GM18517 (cell line): Measurements from ENCODE around the gene RND2.
"Not testable (repeated sequence)": the region's sequence is repeated elsewhere in the genome, so short reads cannot be mapped to it uniquely, and the experiment has no call there.

ENCODE experiments used
- ATAC-seq: cut with Tn5 transposase; IDR thresholded peaks from one replicate; pipeline ENCODE4 v1.9.1; 2021; ENCODE audit warnings: mild to moderate bottlenecking, moderate library complexity; ENCODE audit not compliant: unreplicated experiment

RND2 gene

GRCh38 chr17:43024407-43025289 lies at the start of gene RND2:
TSS of gene RND2 (plus strand) at chr17:43025231. CDS start at chr17:43025348, 117 bp downstream.
- ATAC-seq, result no peak

- ATAC-seq, result no peak
These were observed 49.8 kb upstream of the RND2 start for GRCh38 chr17:42975265-42975664.

- ATAC-seq, result not testable (repeated sequence)
These were observed 49.3 kb upstream of the RND2 start for GRCh38 chr17:42975701-42976100.

- no peak for ATAC-seq
These were observed 45.3 kb upstream of the RND2 start, which contains the start of gene PTGES3L for GRCh38 chr17:42979511-42980273. TSS of gene PTGES3L (minus strand) at chr17:42980080. CDS start at chr17:42980053, 27 bp downstream.

- peak; percentile 57 for ATAC-seq
These were observed 44.7 kb upstream of the RND2 start, which contains the start of gene RUNDC1 for GRCh38 chr17:42980274-42980765. TSS of gene RUNDC1 (plus strand) at chr17:42980565. CDS start at chr17:42980577, 12 bp downstream.

- ATAC-seq, result peak; percentile 49
These were observed 44.1 kb upstream of the RND2 start for GRCh38 chr17:42980766-42981397.

GRCh38 chr17:42982266-42982665 lies 42.8 kb upstream of the RND2 start:
- no peak for ATAC-seq

- ATAC-seq, result no peak
These were observed 39.8 kb upstream of the RND2 start for GRCh38 chr17:42985225-42985624.

GRCh38 chr17:42989141-42989540 lies 35.9 kb upstream of the RND2 start:
- no peak for ATAC-seq

- no peak for ATAC-seq
These were observed 35.0 kb upstream of the RND2 start for GRCh38 chr17:42989726-42990652.

GRCh38 chr17:42991471-42991870 lies 33.6 kb upstream of the RND2 start:
- no peak for ATAC-seq

- ATAC-seq, result no peak
These were observed 32.2 kb upstream of the RND2 start for GRCh38 chr17:42992872-42993271.

GRCh38 chr17:42993913-42994312 lies 31.1 kb upstream of the RND2 start:
- not testable (repeated sequence) for ATAC-seq

- no peak for ATAC-seq
These were observed 27.5 kb upstream of the RND2 start for GRCh38 chr17:42997390-42997983.

GRCh38 chr17:42997984-42998938 lies 26.8 kb upstream of the RND2 start, which contains the start of gene RPL27:
TSS of gene RPL27 (plus strand) at chr17:42998419. CDS start at chr17:42998751, 332 bp downstream.
- peak; percentile 91 for ATAC-seq

- no peak for ATAC-seq
These were observed 26.0 kb upstream of the RND2 start for GRCh38 chr17:42999003-42999525.

GRCh38 chr17:43000894-43001293 lies 24.1 kb upstream of the RND2 start:
- not testable (repeated sequence) for ATAC-seq
